SU-DHL-6 (cell line): ENCODE data around the gene CFAP92.

Source experiments
- CTCF ChIP-seq: fragments of 200-600 bp; sonication (generic); IDR thresholded peaks from one replicate; pipeline ENCODE4 v1.5.1; 2017; ENCODE audit warnings: antibody characterized with exemption, mild to moderate bottlenecking, low read length, moderate library complexity; ENCODE audit not compliant: insufficient read depth, poor library complexity, severe bottlenecking
- EZH2phosphoT487 ChIP-seq: fragments of 200-600 bp; sonication (generic), shearing (Covaris generic); conservative IDR thresholded peaks from 2 replicates; pipeline ENCODE4 v1.6.1; 2018; ENCODE audit warnings: mild to moderate bottlenecking, antibody characterized with exemption, low read length, moderate library complexity, mixed read lengths

DNA sequence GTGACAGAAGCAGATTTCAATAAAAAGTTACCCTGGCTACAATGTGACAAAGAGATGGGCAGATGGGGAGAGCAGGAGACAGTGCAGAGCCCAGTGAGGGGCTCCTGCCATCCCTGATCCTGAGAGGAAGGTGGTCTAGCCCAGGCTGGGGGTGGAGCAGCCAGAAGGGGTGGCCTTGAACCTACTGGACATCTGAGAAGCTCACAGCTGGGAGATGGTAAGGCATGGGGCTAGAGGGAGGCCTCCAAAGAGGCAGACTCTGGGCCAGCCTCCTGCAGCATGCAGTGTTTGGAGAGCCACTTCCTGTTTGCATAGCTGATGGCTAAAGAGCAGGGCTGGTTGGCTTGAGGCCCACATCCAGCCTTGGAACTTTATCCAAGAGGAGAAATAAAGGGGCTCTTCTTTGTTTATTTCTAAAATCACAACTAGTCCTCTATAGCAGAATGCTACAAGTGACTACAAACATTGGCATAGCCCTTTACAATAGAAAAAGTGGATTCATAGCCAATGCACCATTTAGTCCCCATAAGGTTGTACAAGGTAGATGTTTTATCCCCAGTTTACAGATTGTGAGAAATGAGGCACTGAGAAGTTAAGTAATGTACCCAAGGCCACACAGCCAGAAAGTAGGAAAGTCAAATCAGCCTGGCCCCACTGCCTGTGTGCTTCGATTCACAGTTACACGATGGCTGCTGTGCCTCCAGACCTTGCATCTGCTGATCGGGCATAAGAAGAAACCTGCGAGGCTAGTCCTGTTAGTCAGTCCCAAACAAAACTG is 11.8 kb upstream of the CFAP92 start:
- TF ChIP-seq CTCF (no peak), EZH2phosphoT487 (no peak)
